ENCODE data around the gene ATP2B3. TPM values are rescaled to one million over a fixed set of nuclear protein-coding genes. Genes with fewer than 3 reads are reported as not detected.

The ATP2B3 gene
- total RNA-seq, 4 donors from 2014 or later: not detected

GRCh38 chrX:153580700-153581386 lies 63.4 kb downstream of the ATP2B3 start:
- no peak for TF ChIP-seq CTCF (IDR thresholded peaks at IDR 0.05; ENCODE audit: low read depth)

- TF ChIP-seq CTCF (IDR thresholded peaks at IDR 0.05; ENCODE audit: low read depth): no peak
Observed at GRCh38 chrX:153582896-153583295, 65.5 kb downstream of the ATP2B3 start.

DNA sequence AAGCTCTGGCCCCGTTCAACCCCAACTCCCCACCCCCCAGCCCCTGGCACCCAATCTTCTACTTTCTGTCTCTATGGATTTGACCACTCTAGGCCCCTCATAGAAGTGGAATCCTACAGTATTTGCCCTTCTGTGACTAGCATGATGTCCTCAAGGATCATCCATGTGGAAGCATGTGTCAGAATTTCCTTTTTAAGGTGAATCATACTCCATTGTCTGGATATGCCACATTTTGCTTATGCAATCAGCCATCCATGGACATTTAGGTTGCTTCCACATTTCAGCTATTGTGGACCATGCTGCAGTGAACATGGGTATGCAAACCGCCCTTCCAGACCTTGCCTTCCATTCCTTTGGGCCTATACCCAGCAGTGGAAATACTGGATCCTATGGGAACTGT lies 66.0 kb downstream of the ATP2B3 start:
- TF ChIP-seq CTCF (IDR thresholded peaks at IDR 0.05; ENCODE audit: low read depth): no peak

GRCh38 chrX:153585827-153586226 lies 68.4 kb downstream of the ATP2B3 start:
- TF ChIP-seq CTCF (IDR thresholded peaks at IDR 0.05; ENCODE audit: low read depth): no peak

GRCh38 chrX:153587342-153587741 lies 69.9 kb downstream of the ATP2B3 start:
- TF ChIP-seq CTCF (IDR thresholded peaks at IDR 0.05; ENCODE audit: low read depth): no peak

- no peak for TF ChIP-seq CTCF (IDR thresholded peaks at IDR 0.05; ENCODE audit: low read depth)
Observed at GRCh38 chrX:153588021-153588781, 70.8 kb downstream of the ATP2B3 start.

DNA sequence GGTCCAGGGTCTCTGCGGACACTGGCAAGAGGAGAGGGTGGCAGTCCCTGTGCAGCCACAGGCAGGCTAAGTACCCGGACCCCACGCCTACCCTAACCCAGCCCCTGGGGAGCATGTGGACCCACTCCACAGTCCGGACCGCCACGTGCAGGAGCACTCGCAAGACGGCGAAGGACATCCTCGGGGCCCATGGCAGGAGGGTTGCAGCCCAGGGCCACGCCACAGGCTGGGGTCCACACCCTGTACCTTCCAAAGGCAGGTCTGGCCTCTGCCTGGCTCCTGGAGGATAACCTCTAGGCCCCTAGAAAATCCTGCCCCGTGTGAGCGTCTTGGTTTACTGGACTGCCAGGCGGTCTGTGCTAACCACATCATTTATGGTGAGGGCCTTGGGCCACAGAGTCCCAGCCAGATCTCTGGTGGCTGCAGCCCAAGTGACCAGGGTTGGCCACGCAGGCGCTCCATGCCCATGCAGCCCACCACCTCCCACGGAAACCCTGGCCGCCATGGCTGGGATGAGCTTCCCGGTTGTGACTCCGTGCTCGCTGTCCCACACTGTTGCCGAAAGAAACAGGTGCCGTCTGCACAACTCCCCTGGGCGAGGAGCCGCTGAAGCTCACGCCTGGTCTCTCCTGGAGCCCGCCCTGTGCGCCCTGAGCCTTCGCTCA lies 71.5 kb downstream of the ATP2B3 start:
- no peak for TF ChIP-seq CTCF (IDR thresholded peaks at IDR 0.05; ENCODE audit: low read depth)
